H1 (cell line): ENCODE data around the gene SLU7. TPM values are rescaled to one million over a fixed set of nuclear protein-coding genes. Genes with fewer than 3 reads are reported as not detected.

Experiments
- CTCF ChIA-PET: fragments of 300-600 bp; sonication (Branson Sonifier 250); formaldehyde crosslinking; loops from one replicate; lab custom pipeline; 2021; ENCODE audit not compliant: partially characterized antibody; lab: Charles Lee
- POLR2A ChIA-PET: fragments of 300-600 bp; sonication (Branson Sonifier 250); formaldehyde crosslinking; loops from one replicate; lab custom pipeline; 2021; ENCODE audit warnings: inconsistent platforms; ENCODE audit not compliant: partially characterized antibody; lab: Charles Lee
- DNase-seq, 2 experiments: peaks; one replicate each; pipeline versions ENCODE4 v3.0.0 to v3.0.0-alpha.2; 2010 to 2022; ENCODE audit warnings: low spot score in 2 of 2, low read depth in 1 of 2, mixed read lengths in 1 of 2
- FAIRE-seq: peaks from 2 replicates; lab custom pipeline; 2011; peaks lifted over from hg19 to GRCh38; lab: Jason Lieb, UNC
- H2AFZ ChIP-seq: 2 replicates; pipeline ENCODE4 v1.8.1; 2012; ENCODE audit warnings: low read length, inconsistent platforms
- H2AK5ac ChIP-seq: 2 replicates; pipeline ENCODE4 v1.6.1; 2013; ENCODE audit warnings: low read depth, low read length
- H2BK120ac ChIP-seq: replicated peaks from 2 replicates; pipeline ENCODE3; 2013; ENCODE audit warnings: low read depth, low read length, inconsistent platforms
- H2BK12ac ChIP-seq: 2 replicates; pipeline ENCODE4 v1.6.1; 2013; ENCODE audit warnings: low read depth, low read length
- H2BK15ac ChIP-seq: 2 replicates; pipeline ENCODE4 v1.6.1; 2013; ENCODE audit warnings: low read length
- H2BK20ac ChIP-seq: 2 replicates; pipeline ENCODE4 v1.6.1; 2013; ENCODE audit warnings: low read length
- H2BK5ac ChIP-seq: 2 replicates; pipeline ENCODE4 v1.6.1; 2013; ENCODE audit warnings: low read depth, low read length
- H3K14ac ChIP-seq: 2 replicates; pipeline ENCODE4 v1.6.1; 2013; ENCODE audit warnings: inconsistent platforms; ENCODE audit not compliant: insufficient read length
- H3K18ac ChIP-seq: 2 replicates; pipeline ENCODE4 v1.6.1; 2013; ENCODE audit warnings: low read length; ENCODE audit errors: extremely low read depth
- H3K23ac ChIP-seq: 2 replicates; pipeline ENCODE4 v1.6.1; 2013; ENCODE audit warnings: inconsistent platforms; ENCODE audit not compliant: insufficient read length
- H3K23me2 ChIP-seq: 2 replicates; pipeline ENCODE4 v1.6.1; 2013; ENCODE audit warnings: low read depth, low read length
- H3K27ac ChIP-seq: 2 replicates; pipeline ENCODE4 v1.6.1; 2011; ENCODE audit warnings: low read depth, low read length, inconsistent platforms
- H3K27me3 ChIP-seq, 4 experiments: replicated peaks in 1 of 4; 1 replicate in 1 of 4; 2 replicates in 3 of 4; pipeline versions ENCODE4 v1.6.1 to v1.8.1; 2011 to 2013; ENCODE audit warnings: low read length in 3 of 4, mild to moderate bottlenecking in 3 of 4, inconsistent platforms in 2 of 4, mixed read lengths in 2 of 4, moderate library complexity in 1 of 4; ENCODE audit not compliant: control insufficient read depth in 3 of 4, insufficient read depth in 3 of 4; ENCODE audit errors: extremely low read depth in 1 of 4
- H3K36me3 ChIP-seq, 4 experiments: 2 replicates each; pipeline versions ENCODE4 v1.6.1 to v1.8.1; 2011 to 2013; ENCODE audit warnings: mild to moderate bottlenecking in 4 of 4, low read length in 3 of 4, moderate library complexity in 2 of 4, control low read depth in 1 of 4, inconsistent platforms in 1 of 4; ENCODE audit not compliant: insufficient read depth in 4 of 4, control insufficient read depth in 2 of 4
- H3K4ac ChIP-seq: replicated peaks from 2 replicates; pipeline ENCODE3; 2013; ENCODE audit warnings: low read length, low read depth, mixed read lengths, inconsistent platforms; ENCODE audit not compliant: insufficient read length
- H3K4me1 ChIP-seq, 4 experiments: replicated peaks in 1 of 4; 1 replicate in 1 of 4; 2 replicates in 3 of 4; pipeline versions ENCODE4 v1.6.1 to v1.8.1; 2011 to 2013; ENCODE audit warnings: low read length in 3 of 4, inconsistent platforms in 2 of 4, mixed read lengths in 1 of 4; ENCODE audit not compliant: insufficient read depth in 4 of 4, control insufficient read depth in 3 of 4
- H3K4me2 ChIP-seq, 2 experiments: 2 replicates each; pipeline versions ENCODE4 v1.6.1 to v1.8.1; 2011 to 2013; ENCODE audit warnings: low read depth in 2 of 2, low read length in 2 of 2, control low read depth in 1 of 2, inconsistent platforms in 1 of 2, mild to moderate bottlenecking in 1 of 2; ENCODE audit not compliant: insufficient read depth in 1 of 2
- H3K4me3 ChIP-seq, 4 experiments: fragments of 200-600, 300-600 bp in 1 of 4; sonication (generic), shearing (Covaris generic), sonication (Bioruptor Twin) in 1 of 4; 2 replicates each; pipeline versions ENCODE4 v1.5.1 to v1.8.1; 2011 to 2016; ENCODE audit warnings: low read length in 4 of 4, low read depth in 3 of 4, control low read depth in 2 of 4, inconsistent platforms in 2 of 4, mild to moderate bottlenecking in 2 of 4, mixed read lengths in 1 of 4, moderate library complexity in 1 of 4; ENCODE audit not compliant: insufficient read depth in 2 of 4; ENCODE audit errors: extremely low read depth in 1 of 4
- H3K56ac ChIP-seq: replicated peaks from 2 replicates; pipeline ENCODE3; 2013; ENCODE audit warnings: low read depth, mild to moderate bottlenecking, mixed read lengths, low read length, inconsistent platforms; ENCODE audit not compliant: insufficient read length
- H3K79me1 ChIP-seq: 2 replicates; pipeline ENCODE4 v1.6.1; 2013; ENCODE audit warnings: low read depth, low read length, control low read depth
- H3K79me2 ChIP-seq, 2 experiments: 2 replicates each; pipeline versions ENCODE4 v1.6.1 to v1.8.1; 2012 to 2013; ENCODE audit warnings: low read length in 2 of 2, mild to moderate bottlenecking in 2 of 2, inconsistent platforms in 1 of 2; ENCODE audit not compliant: insufficient read depth in 2 of 2, control insufficient read depth in 1 of 2
- H3K9ac ChIP-seq, 4 experiments: replicated peaks in 1 of 4; 1 replicate in 1 of 4; 2 replicates in 3 of 4; pipeline versions ENCODE4 v1.6.1 to v1.8.1; 2011 to 2013; ENCODE audit warnings: low read depth in 3 of 4, low read length in 3 of 4, control low read depth in 2 of 4, mild to moderate bottlenecking in 2 of 4, moderate library complexity in 2 of 4, inconsistent platforms in 1 of 4; ENCODE audit errors: extremely low read depth in 1 of 4
- H3K9me3 ChIP-seq, 2 experiments: 2 replicates each; pipeline versions ENCODE4 v1.6.1 to v1.8.1; 2012 to 2013; ENCODE audit warnings: mild to moderate bottlenecking in 2 of 2, moderate library complexity in 2 of 2, control low read depth in 1 of 2, inconsistent platforms in 1 of 2, low read depth in 1 of 2, low read length in 1 of 2, mixed read lengths in 1 of 2; ENCODE audit not compliant: insufficient read depth in 2 of 2
- H4K20me1 ChIP-seq, 2 experiments: replicated peaks in 1 of 2; 2 replicates each; pipeline versions ENCODE3 to v1.8.1; 2011 to 2013; ENCODE audit warnings: inconsistent platforms in 2 of 2, low read length in 2 of 2, mild to moderate bottlenecking in 1 of 2; ENCODE audit not compliant: insufficient read depth in 2 of 2, control insufficient read depth in 1 of 2
- H4K5ac ChIP-seq: 2 replicates; pipeline ENCODE4 v1.6.1; 2013; ENCODE audit warnings: low read length, low read depth, mixed read lengths, inconsistent platforms; ENCODE audit not compliant: insufficient read length
- H4K8ac ChIP-seq: 2 replicates; pipeline ENCODE4 v1.8.0; 2013; ENCODE audit warnings: mild to moderate bottlenecking, moderate library complexity, low read length, inconsistent platforms; ENCODE audit not compliant: insufficient read depth; ENCODE audit errors: extremely low read depth
- H4K91ac ChIP-seq: replicated peaks from 2 replicates; pipeline ENCODE3; 2013; ENCODE audit warnings: low read length, mixed read lengths, inconsistent platforms; ENCODE audit not compliant: insufficient read length
- BRCA1 ChIP-seq: IDR thresholded peaks from 2 replicates; pipeline ENCODE4 v1.6.1; 2012; ENCODE audit warnings: low read depth, low read length, improper control_type of control experiment
- CBX5 ChIP-seq: fragments of 300-800, 300-1000 bp; sonication (generic); IDR thresholded peaks from 2 replicates; pipeline ENCODE4 v1.7.1; 2016; ENCODE audit warnings: antibody characterized with exemption, low read length, low read depth
- KDM1A ChIP-seq: fragments of 200-600, 300-600 bp; sonication (generic); IDR thresholded peaks from 2 replicates; pipeline ENCODE4 v1.7.1; 2016; ENCODE audit warnings: mild to moderate bottlenecking, low read length, borderline replicate concordance
- WGBS, 2 experiments: shearing (Covaris generic) in 1 of 2; methylation state at CpG; one replicate each; pipeline versions ENCODE4 v1.1.6 to v1.1.7; 2013 to 2015; ENCODE audit warnings: low lambda C conversion rate in 2 of 2, mixed read lengths in 2 of 2, inconsistent platforms in 1 of 2, low coverage in 1 of 2, missing lambda C conversion rate in 1 of 2; ENCODE audit not compliant: insufficient replicate concordance in 2 of 2, insufficient coverage in 1 of 2, insufficient read length in 1 of 2; ENCODE audit errors: extremely low coverage in 1 of 2, missing lambda C conversion rate in 1 of 2; 5-methylcytosine and 5-hydroxymethylcytosine counted together
- polyA plus RNA-seq, 7 experiments: library from polyadenylated mRNA; depleted of rRNA in 3 of 7; stranded (reverse) in 5 of 7; unstranded in 2 of 7; fragments of >200 nt in 5 of 7; fragments of 200-250 nt in 2 of 7; gene quantifications; 1 replicate in 5 of 7; 2 replicates in 1 of 7; 4 replicates in 1 of 7; pipeline versions ENCODE4 v1.2.1 to v1.2.3, GENCODE V29; 2011 to 2013; ENCODE audit warnings: missing spikeins in 2 of 7, mixed read lengths in 2 of 7
- total RNA-seq: library from RNA; stranded (reverse); fragmentation: NEBNext Ultra II Directional; extraction: Animal tissue kit (Norgen Biotek cat#: 25700); gene quantifications from 2 replicates; pipeline ENCODE4 v1.2.1, GENCODE V29; 2021

The SLU7 gene
- total and polyA plus RNA-seq, 2 of the 8 experiments (the other 6 are each of a cell fraction or from before 2014, with no cell fraction given), result 6.0 to 34.1 TPM

DNA sequence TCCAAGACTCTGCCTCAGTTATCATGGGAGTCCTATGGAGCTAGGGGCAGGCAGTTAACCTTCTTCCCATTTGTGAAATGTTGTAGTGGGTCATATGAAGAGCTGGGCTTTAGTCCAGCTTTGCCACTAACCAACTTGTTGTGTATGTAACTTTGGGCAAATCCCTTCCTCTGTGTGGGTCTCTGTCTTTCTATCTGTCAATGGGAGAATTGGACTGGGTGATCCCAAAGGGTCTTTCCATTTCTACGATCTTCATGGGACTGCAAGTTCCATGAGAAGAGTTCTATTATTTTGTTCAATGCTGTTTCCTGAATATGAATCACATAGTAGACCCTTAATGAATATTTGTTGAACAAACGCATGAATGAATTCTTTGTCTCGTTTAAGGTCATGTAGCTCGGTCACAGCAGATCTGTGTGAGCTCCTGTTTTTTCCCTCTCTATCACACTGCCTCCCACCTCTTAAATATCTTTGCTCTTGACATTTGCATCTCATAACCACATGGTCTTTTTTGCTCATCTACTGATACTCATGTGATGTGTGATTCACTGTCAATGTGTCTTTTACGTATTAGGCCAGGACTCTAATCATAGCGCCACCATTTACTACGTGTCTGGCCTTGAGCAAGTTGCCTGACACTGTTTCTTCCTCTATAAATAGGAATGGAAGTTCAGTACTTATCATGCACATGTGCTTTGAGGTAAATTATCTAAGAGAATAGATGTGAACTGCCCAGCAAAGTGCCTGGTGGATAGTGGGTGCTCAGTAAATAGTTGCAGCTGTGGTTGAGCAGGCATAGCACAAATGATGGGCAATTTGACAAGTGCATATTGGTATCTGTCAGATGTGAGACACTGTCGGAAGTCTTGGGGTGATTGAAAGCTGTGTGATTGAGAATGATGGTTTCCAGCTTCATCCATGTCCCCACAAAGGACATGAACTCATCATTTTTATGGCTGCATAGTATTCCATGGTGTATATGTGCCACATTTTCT, 40.2 kb upstream of the SLU7 start:
- Histone ChIP-seq H3K79me2 (no peaks in the 10 kb centered on the region), H3K79me1 (no peaks in the 10 kb centered on the region), H3K4ac (no peak overlapping the region), H2BK20ac (no peak overlapping the region), H2AK5ac (no peak overlapping the region), H3K23me2 (no peaks in the 10 kb centered on the region), H2BK12ac (no peak overlapping the region), H4K5ac (no peak overlapping the region), H3K4me3 (no peak overlapping the region), H3K27me3 (no peaks in the 10 kb centered on the region), H2BK5ac (no peak overlapping the region), H3K36me3 (no peaks in the 10 kb centered on the region), H2AFZ (no peak overlapping the region), H4K8ac (no peak overlapping the region), H3K27ac (no peak overlapping the region), H4K91ac (no peak overlapping the region), H3K23ac (no peak overlapping the region), H3K9me3 (no peaks in the 10 kb centered on the region; a peak in 1 of 4 replicates), H3K4me1 (no peaks in the 10 kb centered on the region), H2BK15ac (no peak overlapping the region), H4K20me1 (no peaks in the 10 kb centered on the region), H3K18ac (no peak overlapping the region), H3K4me2 (no peak overlapping the region), H3K14ac (no peak overlapping the region), H2BK120ac (no peak overlapping the region), H3K56ac (no peak overlapping the region), H3K9ac (no peak overlapping the region)
- DNase-seq (no peak), FAIRE-seq (no peak)
- POLR2A ChIA-PET, result no interaction called here
- TF ChIP-seq BRCA1 (no peak), KDM1A (no peak), CBX5 (no peak)
- 94% methylated on average over 8 of the region's 8 CpGs; no CpG with 5 or more reads in 1 of the 2 experiments for WGBS, 2 experiments
- CTCF ChIA-PET, result interaction anchor here (0.6 to 5.4 kb wide), 6 partner anchors 10 to 430 kb away, joined by 3 to 47 read pairs (median 4); no protein-coding TSS in a partner anchor
